Mesenteric fat pad (tissue), 1 donor: ENCODE results near the gene EIF3B. TPM values are rescaled to one million over a fixed set of nuclear protein-coding genes. Genes with fewer than 3 reads are reported as not detected.
A peak's percentile ranks its signal among the peaks of the same experiment; 100 is the strongest.
"Not testable (repeated sequence)": the region's sequence is repeated elsewhere in the genome, so short reads cannot be mapped to it uniquely, and the experiment has no call there.

Source experiments
- DNase-seq: peaks from one replicate; pipeline ENCODE4 v3.0.0-alpha.2; 2020; ENCODE audit warnings: low spot score
- total RNA-seq: library from RNA; stranded (reverse); fragmentation: NEBNext Ultra II Directional; extraction: Animal tissue kit (Norgen Biotek cat#: 25700); gene quantifications from one replicate; pipeline ENCODE4 v1.2.1, GENCODE V29; 2021
- donor health status: DM: yes; HTN: yes; CAD: no.

EIF3B gene
- total RNA-seq, 1 donor from 2014 or later = 150 TPM

- DNase-seq = not testable (repeated sequence)
These were observed 7.1 kb upstream of the EIF3B start for GRCh38 chr7:2347351-2348063.

GRCh38 chr7:2350055-2350454 lies 4.6 kb upstream of the EIF3B start:
- DNase-seq = no peak

GRCh38 chr7:2350861-2351260 lies 3.8 kb upstream of the EIF3B start:
- no peak for DNase-seq

- DNase-seq = no peak
These were observed 1.3 kb upstream of the EIF3B start for GRCh38 chr7:2353113-2353935.

- DNase-seq = peak; percentile 97
These were observed 766 bp upstream of the EIF3B start for GRCh38 chr7:2353936-2354185.

- DNase-seq = no peak
These were observed 495 bp downstream of the EIF3B start for GRCh38 chr7:2354939-2355704.

- no peak for DNase-seq
These were observed 1.0 kb downstream of the EIF3B start for GRCh38 chr7:2355705-2356008.

GRCh38 chr7:2357165-2357564 lies 2.5 kb downstream of the EIF3B start:
- DNase-seq = no peak

GRCh38 chr7:2357571-2357970 lies 2.9 kb downstream of the EIF3B start:
- DNase-seq = no peak

GRCh38 chr7:2358968-2359527 lies 4.4 kb downstream of the EIF3B start:
- no peak for DNase-seq

GRCh38 chr7:2359610-2360009 lies 5.0 kb downstream of the EIF3B start:
- no peak for DNase-seq

GRCh38 chr7:2360796-2361195 lies 6.2 kb downstream of the EIF3B start:
- DNase-seq = no peak

- no peak for DNase-seq
These were observed 7.9 kb downstream of the EIF3B start for GRCh38 chr7:2362385-2363088.

- DNase-seq = no peak
These were observed 14.5 kb downstream of the EIF3B start for GRCh38 chr7:2369139-2369538.

- no peak for DNase-seq
These were observed 16.7 kb downstream of the EIF3B start for GRCh38 chr7:2371329-2371728.

GRCh38 chr7:2372724-2373123 lies 18.1 kb downstream of the EIF3B start:
- DNase-seq = no peak

GRCh38 chr7:2373124-2373556 lies 18.5 kb downstream of the EIF3B start:
- no peak for DNase-seq

GRCh38 chr7:2373646-2374045 lies 19.0 kb downstream of the EIF3B start:
- DNase-seq = no peak

GRCh38 chr7:2374401-2374800 lies 19.8 kb downstream of the EIF3B start:
- no peak for DNase-seq

- DNase-seq = no peak
These were observed 20.5 kb downstream of the EIF3B start for GRCh38 chr7:2374830-2375728.
